ENCODE data around the gene RNF146.

- TF ChIP-seq POLR2A (IDR thresholded peaks at IDR 0.05) = no peak
- no peak for TF ChIP-seq CTCF (IDR thresholded peaks at IDR 0.05)
Measured at GRCh38 chr6:127219869-127220268, 46.8 kb upstream of the RNF146 start.
